ENCODE results near the gene RAB11FIP5.
A peak's percentile ranks its signal among the peaks of the same experiment; 100 is the strongest.

- TF ChIP-seq EZH2phosphoT487 (IDR thresholded peaks at IDR 0.05; ENCODE audit: unreplicated experiment) (no peak), POLR2AphosphoS5 (IDR thresholded peaks at IDR 0.05; ENCODE audit: low read depth) (no peak), EZH2 (IDR thresholded peaks at IDR 0.05; ENCODE audit: low read depth, unreplicated experiment) (no peak), CREB1 (CRISPR knock-in tag; IDR thresholded peaks at IDR 0.05; ENCODE audit: low read depth) (no peak), ZNF331 (CRISPR knock-in tag; IDR thresholded peaks at IDR 0.05; ENCODE audit: low read depth) (no peak), ZNF114 (CRISPR knock-in tag; IDR thresholded peaks at IDR 0.05) (no peak)
- TF ChIP-seq, protein P1, sequence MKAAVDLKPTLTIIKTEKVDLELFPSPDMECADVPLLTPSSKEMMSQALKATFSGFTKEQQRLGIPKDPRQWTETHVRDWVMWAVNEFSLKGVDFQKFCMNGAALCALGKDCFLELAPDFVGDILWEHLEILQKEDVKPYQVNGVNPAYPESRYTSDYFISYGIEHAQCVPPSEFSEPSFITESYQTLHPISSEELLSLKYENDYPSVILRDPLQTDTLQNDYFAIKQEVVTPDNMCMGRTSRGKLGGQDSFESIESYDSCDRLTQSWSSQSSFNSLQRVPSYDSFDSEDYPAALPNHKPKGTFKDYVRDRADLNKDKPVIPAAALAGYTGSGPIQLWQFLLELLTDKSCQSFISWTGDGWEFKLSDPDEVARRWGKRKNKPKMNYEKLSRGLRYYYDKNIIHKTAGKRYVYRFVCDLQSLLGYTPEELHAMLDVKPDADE (IDR thresholded peaks at IDR 0.05): no peak
- TF ChIP-seq, protein P2, sequence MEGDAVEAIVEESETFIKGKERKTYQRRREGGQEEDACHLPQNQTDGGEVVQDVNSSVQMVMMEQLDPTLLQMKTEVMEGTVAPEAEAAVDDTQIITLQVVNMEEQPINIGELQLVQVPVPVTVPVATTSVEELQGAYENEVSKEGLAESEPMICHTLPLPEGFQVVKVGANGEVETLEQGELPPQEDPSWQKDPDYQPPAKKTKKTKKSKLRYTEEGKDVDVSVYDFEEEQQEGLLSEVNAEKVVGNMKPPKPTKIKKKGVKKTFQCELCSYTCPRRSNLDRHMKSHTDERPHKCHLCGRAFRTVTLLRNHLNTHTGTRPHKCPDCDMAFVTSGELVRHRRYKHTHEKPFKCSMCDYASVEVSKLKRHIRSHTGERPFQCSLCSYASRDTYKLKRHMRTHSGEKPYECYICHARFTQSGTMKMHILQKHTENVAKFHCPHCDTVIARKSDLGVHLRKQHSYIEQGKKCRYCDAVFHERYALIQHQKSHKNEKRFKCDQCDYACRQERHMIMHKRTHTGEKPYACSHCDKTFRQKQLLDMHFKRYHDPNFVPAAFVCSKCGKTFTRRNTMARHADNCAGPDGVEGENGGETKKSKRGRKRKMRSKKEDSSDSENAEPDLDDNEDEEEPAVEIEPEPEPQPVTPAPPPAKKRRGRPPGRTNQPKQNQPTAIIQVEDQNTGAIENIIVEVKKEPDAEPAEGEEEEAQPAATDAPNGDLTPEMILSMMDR (conservative IDR thresholded peaks at IDR 0.05; ENCODE audit: low read depth in 2 of 2): peak; percentile 47 to 67
- TF ChIP-seq, protein P3, sequence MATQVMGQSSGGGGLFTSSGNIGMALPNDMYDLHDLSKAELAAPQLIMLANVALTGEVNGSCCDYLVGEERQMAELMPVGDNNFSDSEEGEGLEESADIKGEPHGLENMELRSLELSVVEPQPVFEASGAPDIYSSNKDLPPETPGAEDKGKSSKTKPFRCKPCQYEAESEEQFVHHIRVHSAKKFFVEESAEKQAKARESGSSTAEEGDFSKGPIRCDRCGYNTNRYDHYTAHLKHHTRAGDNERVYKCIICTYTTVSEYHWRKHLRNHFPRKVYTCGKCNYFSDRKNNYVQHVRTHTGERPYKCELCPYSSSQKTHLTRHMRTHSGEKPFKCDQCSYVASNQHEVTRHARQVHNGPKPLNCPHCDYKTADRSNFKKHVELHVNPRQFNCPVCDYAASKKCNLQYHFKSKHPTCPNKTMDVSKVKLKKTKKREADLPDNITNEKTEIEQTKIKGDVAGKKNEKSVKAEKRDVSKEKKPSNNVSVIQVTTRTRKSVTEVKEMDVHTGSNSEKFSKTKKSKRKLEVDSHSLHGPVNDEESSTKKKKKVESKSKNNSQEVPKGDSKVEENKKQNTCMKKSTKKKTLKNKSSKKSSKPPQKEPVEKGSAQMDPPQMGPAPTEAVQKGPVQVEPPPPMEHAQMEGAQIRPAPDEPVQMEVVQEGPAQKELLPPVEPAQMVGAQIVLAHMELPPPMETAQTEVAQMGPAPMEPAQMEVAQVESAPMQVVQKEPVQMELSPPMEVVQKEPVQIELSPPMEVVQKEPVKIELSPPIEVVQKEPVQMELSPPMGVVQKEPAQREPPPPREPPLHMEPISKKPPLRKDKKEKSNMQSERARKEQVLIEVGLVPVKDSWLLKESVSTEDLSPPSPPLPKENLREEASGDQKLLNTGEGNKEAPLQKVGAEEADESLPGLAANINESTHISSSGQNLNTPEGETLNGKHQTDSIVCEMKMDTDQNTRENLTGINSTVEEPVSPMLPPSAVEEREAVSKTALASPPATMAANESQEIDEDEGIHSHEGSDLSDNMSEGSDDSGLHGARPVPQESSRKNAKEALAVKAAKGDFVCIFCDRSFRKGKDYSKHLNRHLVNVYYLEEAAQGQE (IDR thresholded peaks at IDR 0.05; ENCODE audit: unreplicated experiment): no peak
These were observed 76.6 kb downstream of the RAB11FIP5 start for GRCh38 chr2:73035899-73036711.
